Left ventricle myocardium superior (tissue), 1 donor: ENCODE measurements around the gene CD3G. TPM values are rescaled to one million over a fixed set of nuclear protein-coding genes. Genes with fewer than 3 reads are reported as not detected.
A peak's percentile ranks its signal among the peaks of the same experiment; 100 is the strongest.
"Not testable (repeated sequence)": the region's sequence is repeated elsewhere in the genome, so short reads cannot be mapped to it uniquely, and the experiment has no call there.

Experiments used
- ATAC-seq: fragments of 200-7000 bp; cut with Tn5 transposase; one replicate; pipeline ENCODE4 v1.9.1; 2020; ENCODE audit warnings: mild to moderate bottlenecking, moderate library complexity
- DNase-seq: peaks from one replicate; pipeline ENCODE4 v3.0.0-alpha.2; 2020
- intact Hi-C: fragments of 100-400 bp; cut with micrococcal nuclease; formaldehyde crosslinking; loops from one replicate; pipeline ENCODE4 v1.11.0; 2022
- total RNA-seq: library from RNA; stranded (reverse); fragmentation: NEBNext Ultra II Directional; extraction: Animal tissue kit (Norgen Biotek cat#: 25700); gene quantifications from one replicate; pipeline ENCODE4 v1.2.1, GENCODE V29; 2021
- donor health status: DM: no; HTN: yes; CAD: no; lungs with severe emphysema.

CD3G gene
- total RNA-seq, 1 donor from 2014 or later = 0.27 TPM

GRCh38 chr11:118366287-118366686, 22.1 kb downstream of the CD3G start:
- ATAC-seq (peak; percentile 97), DNase-seq (no peak)
- intact Hi-C loops = loop anchor here (10.0 kb wide), 1 partner anchor 221 kb away; no protein-coding TSS in a partner anchor

- DNase-seq (no peak), ATAC-seq (no peak)
- intact Hi-C loops = no loop called here
These were observed 26.6 kb downstream of the CD3G start for GRCh38 chr11:118370774-118371173.

GRCh38 chr11:118373263-118373662, 29.1 kb downstream of the CD3G start:
- intact Hi-C loops = no loop called here
- no peak for DNase-seq
- no peak for ATAC-seq

GRCh38 chr11:118373871-118374270, 29.7 kb downstream of the CD3G start:
- intact Hi-C loops = no loop called here
- DNase-seq = no peak
- no peak for ATAC-seq

GRCh38 chr11:118374729-118375128, 30.6 kb downstream of the CD3G start:
- intact Hi-C loops = no loop called here
- DNase-seq (no peak), ATAC-seq (no peak)

- DNase-seq = no peak
- no peak for ATAC-seq
- intact Hi-C loops = no loop called here
These were observed 31.8 kb downstream of the CD3G start for GRCh38 chr11:118375978-118376377.

- DNase-seq (no peak), ATAC-seq (no peak)
- intact Hi-C loops = no loop called here
These were observed 35.4 kb downstream of the CD3G start for GRCh38 chr11:118379497-118379896.

- ATAC-seq (peak; percentile 48), DNase-seq (no peak)
- intact Hi-C loops = loop anchor here (5.0 kb wide), 1 partner anchor 112 kb away; no protein-coding TSS in a partner anchor
These were observed 36.4 kb downstream of the CD3G start for GRCh38 chr11:118380571-118380970.

- ATAC-seq (no peak), DNase-seq (no peak)
- intact Hi-C loops = loop anchor here (5.0 kb wide), 1 partner anchor 109 kb away; no protein-coding TSS in a partner anchor
These were observed 38.8 kb downstream of the CD3G start for GRCh38 chr11:118382954-118383353.

- no peak for DNase-seq
- ATAC-seq = no peak
- intact Hi-C loops = loop anchor here (5.0 kb wide), 1 partner anchor 109 kb away; no protein-coding TSS in a partner anchor
These were observed 39.5 kb downstream of the CD3G start for GRCh38 chr11:118383657-118384056.

GRCh38 chr11:118396097-118396501, 52.0 kb downstream of the CD3G start:
- intact Hi-C loops = loop anchor here (5.0 kb wide), 1 partner anchor 91 kb away; no protein-coding TSS in a partner anchor
- DNase-seq (no peak), ATAC-seq (no peak)

- intact Hi-C loops = loop anchor here (5.0 kb wide), 1 partner anchor 90 kb away; no protein-coding TSS in a partner anchor
- DNase-seq = no peak
- no peak for ATAC-seq
These were observed 53.3 kb downstream of the CD3G start for GRCh38 chr11:118397448-118397847.

- no peak for DNase-seq
- intact Hi-C loops = loop anchor here (5.0 kb wide), 1 partner anchor 88 kb away; no protein-coding TSS in a partner anchor
- no peak for ATAC-seq
These were observed 54.8 kb downstream of the CD3G start for GRCh38 chr11:118398791-118399559.

- intact Hi-C loops = no loop called here
- ATAC-seq (peak; percentile 89), DNase-seq (peak; percentile 95)
These were observed 57.2 kb downstream of the CD3G start, which contains the start of gene ATP5MG for GRCh38 chr11:118401151-118401879. Gene ATP5MG, plus strand, starts transcription at chr11:118401606. Its CDS starts 60 bp downstream, at chr11:118401666.

GRCh38 chr11:118401880-118402590, 57.9 kb downstream of the CD3G start:
- peak; percentile 24 for ATAC-seq
- intact Hi-C loops = no loop called here

GRCh38 chr11:118402594-118402993, 58.5 kb downstream of the CD3G start:
- DNase-seq, ATAC-seq, intact Hi-C loops: not testable (repeated sequence)

More at GRCh38 chr11:118401880-118402590, 57.9 kb downstream of the CD3G start:
- DNase-seq = no peak
